ENCODE data around the gene GPR176. TPM values are rescaled to one million over a fixed set of nuclear protein-coding genes. Genes with fewer than 3 reads are reported as not detected.
A peak's percentile ranks its signal among the peaks of the same experiment; 100 is the strongest.
"Not testable (repeated sequence)": the region's sequence is repeated elsewhere in the genome, so short reads cannot be mapped to it uniquely, and the experiment has no call there.

The GPR176 gene
- total RNA-seq, 1 experiment from 2014 or later, result 1.7 TPM

- DNase-seq (ENCODE audit: low spot score), result no peak
Observed at GRCh38 chr15:39935241-39935640, 15.2 kb upstream of the GPR176 start.

GRCh38 chr15:39934397-39935071 is 14.5 kb upstream of the GPR176 start:
- no peak for DNase-seq (ENCODE audit: low spot score)

- DNase-seq (ENCODE audit: low spot score), result peak; percentile 25
Observed at GRCh38 chr15:39931615-39932014, 11.5 kb upstream of the GPR176 start.

- no peak for DNase-seq (ENCODE audit: low spot score)
Observed at GRCh38 chr15:39926526-39926925, 6.5 kb upstream of the GPR176 start.

- DNase-seq (ENCODE audit: low spot score), result peak; percentile 19
Observed at GRCh38 chr15:39925112-39925842, 5.2 kb upstream of the GPR176 start.

- DNase-seq (ENCODE audit: low spot score), result no peak
Observed at GRCh38 chr15:39924437-39924836, 4.4 kb upstream of the GPR176 start.

- DNase-seq (ENCODE audit: low spot score), result no peak
Observed at GRCh38 chr15:39922462-39923092, 2.5 kb upstream of the GPR176 start.

GRCh38 chr15:39921274-39921638 is 1.2 kb upstream of the GPR176 start:
- DNase-seq (ENCODE audit: low spot score), result no peak

GRCh38 chr15:39920510-39921273 is 626 bp upstream of the GPR176 start:
- DNase-seq (ENCODE audit: low spot score), result peak; percentile 65

GRCh38 chr15:39919411-39919747 is 687 bp downstream of the GPR176 start:
- no peak for DNase-seq (ENCODE audit: low spot score)

GRCh38 chr15:39918688-39919385 is 1.2 kb downstream of the GPR176 start:
- no peak for DNase-seq (ENCODE audit: low spot score)

GRCh38 chr15:39914977-39915376 is 5.1 kb downstream of the GPR176 start:
- no peak for DNase-seq (ENCODE audit: low spot score)

GRCh38 chr15:39909007-39909406 is 11.1 kb downstream of the GPR176 start:
- no peak for DNase-seq (ENCODE audit: low spot score)

- no peak for DNase-seq (ENCODE audit: low spot score)
Observed at GRCh38 chr15:39908186-39908585, 11.9 kb downstream of the GPR176 start.

GRCh38 chr15:39907216-39907615 is 12.8 kb downstream of the GPR176 start:
- no peak for DNase-seq (ENCODE audit: low spot score)

- no peak for DNase-seq (ENCODE audit: low spot score)
Observed at GRCh38 chr15:39904115-39904514, 16.0 kb downstream of the GPR176 start.

GRCh38 chr15:39898317-39898716 is 21.7 kb downstream of the GPR176 start:
- DNase-seq (ENCODE audit: low spot score), result no peak

GRCh38 chr15:39896846-39897245 is 23.2 kb downstream of the GPR176 start:
- DNase-seq (ENCODE audit: low spot score), result no peak

GRCh38 chr15:39896101-39896500 is 24.0 kb downstream of the GPR176 start:
- DNase-seq (ENCODE audit: low spot score), result no peak

- not testable (repeated sequence) for DNase-seq (ENCODE audit: low spot score)
Observed at GRCh38 chr15:39893051-39893450, 27.0 kb downstream of the GPR176 start.

GRCh38 chr15:39892418-39892817 is 27.6 kb downstream of the GPR176 start:
- no peak for DNase-seq (ENCODE audit: low spot score)

GRCh38 chr15:39890621-39891020 is 29.4 kb downstream of the GPR176 start:
- DNase-seq (ENCODE audit: low spot score), result no peak

Measured in HT-29 (cell line).